Fibroblast of lung (primary cell): ENCODE results near the gene CCND2.

ENCODE experiments used
- CTCF ChIP-seq, 2 donors: IDR thresholded peaks in 1 of 2; conservative IDR thresholded peaks in 1 of 2; 1 replicate in 1 of 2; 2 replicates in 1 of 2; pipeline ENCODE4 v1.5.1; 2011 to 2012; ENCODE audit warnings: low read length in 2 of 2, control low read depth in 1 of 2, inconsistent platforms in 1 of 2, low read depth in 1 of 2, mild to moderate bottlenecking in 1 of 2
- EZH2 ChIP-seq: IDR thresholded peaks from 2 replicates; pipeline ENCODE4 v1.5.1; 2012; ENCODE audit warnings: low read length, control low read depth, mild to moderate bottlenecking; ENCODE audit errors: missing control alignments

- TF ChIP-seq CTCF (conservative IDR thresholded peaks at IDR 0.05 in 1 of 2, IDR thresholded peaks at IDR 0.05 in 1 of 2; ENCODE audit: low read depth in 1 of 2, low read length in 2 of 2) (no peak), EZH2 (no peak)
These were observed 17.3 kb upstream of the CCND2 start for GRCh38 chr12:4256043-4256826.
